HG03442 (cell line): ENCODE measurements around the gene ZNF768.

Experiments
- ATAC-seq: cut with Tn5 transposase; IDR thresholded peaks from one replicate; pipeline ENCODE4 v1.9.1; 2021; ENCODE audit warnings: mild to moderate bottlenecking, moderate library complexity; ENCODE audit not compliant: unreplicated experiment

ZNF768 gene

DNA sequence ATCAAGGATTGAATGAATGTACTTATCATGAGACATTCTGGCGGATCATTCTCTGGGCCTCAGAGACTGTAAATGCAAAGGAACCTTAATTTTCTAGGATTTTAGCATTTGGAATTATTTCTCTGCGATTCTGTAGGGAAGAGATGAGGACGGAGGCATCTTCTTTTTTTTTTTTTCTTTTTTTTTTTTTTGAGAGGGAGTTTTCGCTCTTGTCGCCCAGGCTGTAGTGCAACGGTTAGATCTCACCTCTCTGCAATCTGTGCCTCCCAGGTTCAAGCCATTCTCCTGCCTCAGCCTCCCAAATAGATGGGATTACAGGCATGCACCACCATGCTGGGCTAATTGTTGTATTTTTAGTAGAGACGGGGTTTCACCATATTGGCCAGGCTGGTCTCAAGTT lies 51.7 kb downstream of the ZNF768 start:
- no peak for ATAC-seq

DNA sequence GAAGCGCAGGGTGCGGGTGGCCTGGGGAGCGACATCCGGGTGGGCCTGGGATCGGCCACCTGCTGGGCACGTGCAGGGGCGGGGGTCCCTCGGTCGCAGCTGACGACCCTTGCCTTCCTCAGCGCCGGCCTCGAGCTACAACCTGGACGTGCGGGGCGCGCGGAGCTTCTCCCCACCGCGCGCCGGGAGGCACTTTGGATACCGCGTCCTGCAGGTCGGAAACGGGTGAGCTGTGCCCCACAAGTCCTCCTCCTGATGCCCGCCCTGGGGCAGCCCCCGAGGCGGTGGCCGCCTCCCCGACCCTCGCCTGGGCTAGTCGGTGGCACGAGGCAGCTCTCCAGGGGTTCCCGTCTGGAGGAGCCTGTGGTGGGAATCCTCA lies 52.3 kb downstream of the ZNF768 start:
- no peak for ATAC-seq
